Measurements from ENCODE around the gene FAM219B. TPM values are rescaled to one million over a fixed set of nuclear protein-coding genes. Genes with fewer than 3 reads are reported as not detected.
"Not testable (repeated sequence)": the region's sequence is repeated elsewhere in the genome, so short reads cannot be mapped to it uniquely, and the experiment has no call there.

The FAM219B gene
- 60.9 TPM for polyA plus RNA-seq (ENCODE audit: insufficient read length)
- long read RNA-seq, donor 1, transcript FAM219B-201 (5 exons, 3,550 nt): major isoform, 7 of 10 reads
- long read RNA-seq, donor 1, partial matches to known transcripts: 0 of 10 reads
- long read RNA-seq, donor 1, other reads (novel, unspliced or antisense): 0 of 10 reads
- long read RNA-seq, donor 2, partial matches to known transcripts: 0 of 6 reads
- long read RNA-seq, donor 2, other reads (novel, unspliced or antisense): 0 of 6 reads
- long read RNA-seq, donor 3, transcript FAM219B-217 (4 exons, 3,219 nt): major isoform, 5 of 12 reads
- long read RNA-seq, donor 3, transcript FAM219B-201 (5 exons, 3,550 nt): major isoform, 5 of 12 reads
- long read RNA-seq, donor 3, partial matches to known transcripts: 0 of 12 reads
- long read RNA-seq, donor 3, other reads (novel, unspliced or antisense): 0 of 12 reads
- long read RNA-seq, donor 4: 0 reads
- long read RNA-seq, donor 5, partial matches to known transcripts: 0 of 9 reads
- long read RNA-seq, donor 5, other reads (novel, unspliced or antisense): 0 of 9 reads
- long read RNA-seq, donor 6, transcript FAM219B-201 (5 exons, 3,550 nt): major isoform, 5 of 12 reads
- long read RNA-seq, donor 6, partial matches to known transcripts: 0 of 12 reads
- long read RNA-seq, donor 6, other reads (novel, unspliced or antisense): 0 of 12 reads
- long read RNA-seq, donor 7, transcript FAM219B-201 (5 exons, 3,550 nt): major isoform, 5 of 12 reads
- long read RNA-seq, donor 7, partial matches to known transcripts: 0 of 12 reads
- long read RNA-seq, donor 7, other reads (novel, unspliced or antisense): 0 of 12 reads
- long read RNA-seq, donor 8, partial matches to known transcripts: 0 of 7 reads
- long read RNA-seq, donor 8, other reads (novel, unspliced or antisense): 0 of 7 reads

GRCh38 chr15:74906450-74907162, at the start of gene FAM219B:
Gene FAM219B, minus strand, starts transcription at chr15:74906851. Its CDS starts 51 bp downstream, at chr15:74906800.
- DNase-seq: peak; percentile 88

GRCh38 chr15:74955796-74956647, 49.4 kb upstream of the FAM219B start:
- DNase-seq: peak; percentile 56

GRCh38 chr15:74955017-74955416, 48.4 kb upstream of the FAM219B start:
- no peak for DNase-seq

- DNase-seq: no peak
These were observed 47.9 kb upstream of the FAM219B start for GRCh38 chr15:74954515-74954914.

GRCh38 chr15:74951006-74951405, 44.4 kb upstream of the FAM219B start:
- DNase-seq: no peak

- DNase-seq: peak; percentile 82
These were observed 43.6 kb upstream of the FAM219B start for GRCh38 chr15:74950078-74950908.

GRCh38 chr15:74937590-74938371, 31.1 kb upstream of the FAM219B start, which contains the start of gene COX5A:
Gene COX5A, minus strand, starts transcription at chr15:74938073. Its CDS starts 59 bp downstream, at chr15:74938014.
- peak; percentile 96 for DNase-seq

GRCh38 chr15:74937272-74937589, 30.6 kb upstream of the FAM219B start:
- no peak for DNase-seq

GRCh38 chr15:74935193-74935592, 28.5 kb upstream of the FAM219B start:
- DNase-seq: not testable (repeated sequence)

- DNase-seq: no peak
These were observed 26.9 kb upstream of the FAM219B start for GRCh38 chr15:74933573-74933972.

GRCh38 chr15:74928771-74929198, 22.1 kb upstream of the FAM219B start:
- DNase-seq: no peak

GRCh38 chr15:74924525-74924924, 17.9 kb upstream of the FAM219B start:
- DNase-seq: no peak

GRCh38 chr15:74920456-74920855, 13.8 kb upstream of the FAM219B start:
- DNase-seq: no peak

GRCh38 chr15:74917676-74918075, 11.0 kb upstream of the FAM219B start:
- no peak for DNase-seq

GRCh38 chr15:74913799-74914198, 7.1 kb upstream of the FAM219B start:
- not testable (repeated sequence) for DNase-seq

GRCh38 chr15:74913041-74913440, 6.4 kb upstream of the FAM219B start:
- no peak for DNase-seq

GRCh38 chr15:74908635-74909034, 2.0 kb upstream of the FAM219B start:
- no peak for DNase-seq

GRCh38 chr15:74907163-74907870, 666 bp upstream of the FAM219B start:
- DNase-seq: no peak

- DNase-seq: no peak
These were observed 593 bp downstream of the FAM219B start for GRCh38 chr15:74906067-74906449.

Measured in left kidney (tissue), 8 donors.